HCT116 (cell line): ENCODE results near the gene RABGEF1. TPM values are rescaled to one million over a fixed set of nuclear protein-coding genes. Genes with fewer than 3 reads are reported as not detected.

Experiments
- ATAC-seq: fragments of 200-7000 bp; cut with Tn5 transposase; 2 replicates; pipeline ENCODE4 v1.9.1; 2020; ENCODE audit warnings: mild to moderate bottlenecking, moderate library complexity
- BruUV-seq: library from RNA; stranded (reverse); fragments of 400-500 nt; replicated peaks from 2 replicates; lab custom pipeline; 2021; lab: Mats Ljungman, UMichigan
- CTCF ChIA-PET: fragments of 300-600 bp; sonication (Branson Sonifier 250); formaldehyde crosslinking; loops from one replicate; lab custom pipeline; 2021; ENCODE audit warnings: antibody characterized with exemption; lab: Charles Lee
- POLR2A ChIA-PET: fragments of 300-600, 350-600 bp; sonication (Branson Sonifier 250); formaldehyde crosslinking; loops from one replicate; lab custom pipeline; 2021; ENCODE audit warnings: antibody characterized with exemption; lab: Charles Lee
- RAD21 ChIA-PET, 2 experiments: fragments of 300-600 bp; sonication (Branson Sonifier 250); formaldehyde crosslinking; loops; one replicate each; lab custom pipeline; 2023; ENCODE audit warnings: low total read pairs in 2 of 2; ENCODE audit not compliant: uncharacterized antibody in 2 of 2, unreplicated experiment in 2 of 2, low non-redundant PET in 1 of 2; lab: Charles Lee
- DNase-seq: peaks from one replicate; pipeline ENCODE4 v3.0.0-alpha.2; 2010; ENCODE audit warnings: low read depth, low spot score
- H2AFZ ChIP-seq: fragments of 200-600 bp; shearing (Covaris generic), sonication (generic); 2 replicates; pipeline ENCODE4 v1.6.1; 2017; ENCODE audit warnings: low read depth, mixed run types, mixed read lengths, antibody characterized with exemption, low read length; ENCODE audit not compliant: poor library complexity, severe bottlenecking
- H3K27ac ChIP-seq: 2 replicates; pipeline ENCODE4 v1.5.1; 2012; ENCODE audit warnings: low read depth, low read length
- H3K27me3 ChIP-seq: fragments of 200-600 bp; sonication (generic); 2 replicates; pipeline ENCODE4 v1.6.1; 2016; ENCODE audit warnings: mixed run types, low read length, mixed read lengths; ENCODE audit not compliant: insufficient read depth
- H3K36me3 ChIP-seq, 2 experiments: fragments of 200-500 bp in 1 of 2; fragments of 200-600 bp in 1 of 2; sonication (Bioruptor generic) in 1 of 2; sonication (generic) in 1 of 2; 2 replicates each; pipeline versions ENCODE4 v1.5.1 to v1.6.1; 2014 to 2016; ENCODE audit warnings: low read length in 2 of 2, inconsistent platforms in 1 of 2, mixed read lengths in 1 of 2, mixed run types in 1 of 2; ENCODE audit not compliant: insufficient read depth in 2 of 2, control insufficient read depth in 1 of 2
- H3K4me1 ChIP-seq, 2 experiments: fragments of 200-600 bp in 1 of 2; sonication (generic) in 1 of 2; 2 replicates each; pipeline versions ENCODE4 v1.5.1 to v1.6.1; 2012 to 2017; ENCODE audit warnings: low read length in 2 of 2, inconsistent platforms in 1 of 2, mild to moderate bottlenecking in 1 of 2, mixed read lengths in 1 of 2, mixed run types in 1 of 2, moderate library complexity in 1 of 2; ENCODE audit not compliant: insufficient read depth in 2 of 2, control insufficient read depth in 1 of 2
- H3K4me2 ChIP-seq: fragments of 200-600 bp; sonication (generic); 2 replicates; pipeline ENCODE4 v1.6.1; 2017; ENCODE audit warnings: mixed run types, low read length, mixed read lengths
- H3K4me3 ChIP-seq, 2 experiments: fragments of 200-600 bp in 1 of 2; sonication (generic) in 1 of 2; replicated peaks in 1 of 2; 2 replicates each; pipeline ENCODE4 v1.5.1; 2011 to 2016; ENCODE audit warnings: low read length in 2 of 2, control low read depth in 1 of 2, low read depth in 1 of 2, mild to moderate bottlenecking in 1 of 2, mixed read lengths in 1 of 2, mixed run types in 1 of 2
- H3K79me2 ChIP-seq: fragments of 200-600 bp; sonication (generic); 2 replicates; pipeline ENCODE4 v1.6.1; 2017; ENCODE audit warnings: mild to moderate bottlenecking, mixed run types, low read length, moderate library complexity, mixed read lengths; ENCODE audit not compliant: insufficient read depth
- H3K9ac ChIP-seq: fragments of 200-600 bp; sonication (generic); 2 replicates; pipeline ENCODE4 v1.6.1; 2016; ENCODE audit warnings: low read length, mixed read lengths
- H3K9me2 ChIP-seq: fragments of 200-600 bp; sonication (generic), shearing (Covaris generic); 2 replicates; pipeline ENCODE4 v1.6.1; 2017; ENCODE audit warnings: mixed run types, mild to moderate bottlenecking, moderate library complexity; ENCODE audit not compliant: insufficient read depth
- H3K9me3 ChIP-seq, 2 experiments: fragments of 200-500 bp in 1 of 2; fragments of 200-600 bp in 1 of 2; sonication (Bioruptor generic) in 1 of 2; sonication (generic) in 1 of 2; 2 replicates each; pipeline ENCODE4 v1.6.1; 2014 to 2017; ENCODE audit warnings: low read length in 2 of 2, mixed read lengths in 2 of 2, inconsistent platforms in 1 of 2, low read depth in 1 of 2, mild to moderate bottlenecking in 1 of 2, mixed run types in 1 of 2, moderate library complexity in 1 of 2; ENCODE audit not compliant: control insufficient read depth in 1 of 2, insufficient read depth in 1 of 2
- H4K20me1 ChIP-seq: fragments of 200-600 bp; sonication (generic), shearing (Covaris generic); 2 replicates; pipeline ENCODE4 v1.6.1; 2017; ENCODE audit warnings: mixed run types, mild to moderate bottlenecking, moderate library complexity; ENCODE audit not compliant: insufficient read depth
- ATF3 ChIP-seq: IDR thresholded peaks from 2 replicates; pipeline ENCODE4 v1.6.1; 2012
- CBX3 ChIP-seq: IDR thresholded peaks from 2 replicates; pipeline ENCODE4 v1.6.1; 2012; ENCODE audit warnings: low read depth
- CEBPB ChIP-seq: IDR thresholded peaks from 2 replicates; pipeline ENCODE4 v1.6.1; 2012; ENCODE audit warnings: low read depth
- CTCF ChIP-seq, 3 experiments: fragments of 200-600 bp in 1 of 3; sonication (generic) in 1 of 3; IDR thresholded peaks in 2 of 3; conservative IDR thresholded peaks in 1 of 3; 2 replicates each; pipeline ENCODE4 v1.5.1; 2012 to 2017; ENCODE audit warnings: low read depth in 2 of 3, low read length in 2 of 3, antibody characterized with exemption in 1 of 3, borderline replicate concordance in 1 of 3, control low read depth in 1 of 3, mild to moderate bottlenecking in 1 of 3, mixed read lengths in 1 of 3, mixed run types in 1 of 3, moderate library complexity in 1 of 3; ENCODE audit not compliant: insufficient read depth in 1 of 3
- EGR1 ChIP-seq: IDR thresholded peaks from 2 replicates; pipeline ENCODE4 v1.6.1; 2012; ENCODE audit warnings: low read depth
- ELF1 ChIP-seq: IDR thresholded peaks from 2 replicates; pipeline ENCODE4 v1.6.1; 2012; ENCODE audit warnings: low read depth, borderline replicate concordance
- EZH2 ChIP-seq: fragments of 200-600 bp; sonication (generic); IDR thresholded peaks from 2 replicates; pipeline ENCODE4 v1.6.1; 2017; ENCODE audit warnings: antibody characterized with exemption, mixed run types
- EZH2phosphoT487 ChIP-seq: fragments of 200-600 bp; IDR thresholded peaks from 2 replicates; pipeline ENCODE4 v1.6.1; 2018; ENCODE audit warnings: antibody characterized with exemption, borderline replicate concordance
- FOSL1 ChIP-seq: IDR thresholded peaks from 2 replicates; pipeline ENCODE4 v1.6.1; 2012; ENCODE audit warnings: low read depth
- JUND ChIP-seq: IDR thresholded peaks from 2 replicates; pipeline ENCODE4 v1.6.1; 2012
- MAX ChIP-seq: IDR thresholded peaks from 2 replicates; pipeline ENCODE4 v1.6.1; 2012
- POLR2A ChIP-seq: IDR thresholded peaks from 2 replicates; pipeline ENCODE4 v1.7.0; 2011; ENCODE audit warnings: borderline replicate concordance; ENCODE audit not compliant: insufficient read depth, insufficient read length; ENCODE audit errors: extremely low read depth
- POLR2AphosphoS5 ChIP-seq: IDR thresholded peaks from 2 replicates; pipeline ENCODE4 v1.6.1; 2011; ENCODE audit warnings: mild to moderate bottlenecking, low read depth, low read length, moderate library complexity
- RAD21 ChIP-seq: IDR thresholded peaks from 2 replicates; pipeline ENCODE4 v1.6.1; 2012; ENCODE audit warnings: low read depth, mild to moderate bottlenecking
- REST ChIP-seq: IDR thresholded peaks from 2 replicates; pipeline ENCODE4 v1.6.1; 2012; ENCODE audit warnings: low read depth
- SIN3A ChIP-seq: IDR thresholded peaks from 2 replicates; pipeline ENCODE4 v1.6.1; 2012; ENCODE audit warnings: low read depth
- SP1 ChIP-seq: IDR thresholded peaks from 2 replicates; pipeline ENCODE4 v1.6.1; 2012; ENCODE audit warnings: low read depth
- SRF ChIP-seq: IDR thresholded peaks from 2 replicates; pipeline ENCODE4 v1.6.1; 2012; ENCODE audit warnings: low read depth
- TCF7L2 ChIP-seq: IDR thresholded peaks from 2 replicates; pipeline ENCODE4 v1.7.0; 2011; ENCODE audit warnings: borderline replicate concordance, inconsistent platforms; ENCODE audit not compliant: insufficient read depth, insufficient read length; ENCODE audit errors: extremely low read depth
- YY1 ChIP-seq: IDR thresholded peaks from 2 replicates; pipeline ENCODE4 v1.6.1; 2011; ENCODE audit warnings: low read length, low read depth, moderate library complexity, mild to moderate bottlenecking; ENCODE audit not compliant: insufficient replicate concordance; ENCODE audit errors: extremely low read depth
- intact Hi-C: fragments of 100-400 bp; cut with micrococcal nuclease; formaldehyde crosslinking; loops from 2 replicates; pipeline ENCODE4 v1.10.0; 2022
- total RNA-seq: library from RNA; stranded (reverse); gene quantifications from one replicate; pipeline ENCODE4 v1.2.1, GENCODE V29; 2021; ENCODE audit not compliant: unreplicated experiment

The RABGEF1 gene
- total RNA-seq, 1 experiment from 2014 or later = 22.9 TPM

- no peak overlapping the region for H2AFZ ChIP-seq
- TF ChIP-seq EZH2 (no peak), TCF7L2 (no peak), JUND (no peak), RAD21 (no peak), SP1 (no peak), SRF (no peak), YY1 (no peak), EZH2phosphoT487 (no peak), CBX3 (no peak), CEBPB (no peak), POLR2A (no peak), MAX (no peak), SIN3A (no peak), EGR1 (no peak), CTCF (IDR thresholded peaks at IDR 0.05 in 2 of 3, conservative IDR thresholded peaks at IDR 0.05 in 1 of 3; ENCODE audit: borderline replicate concordance in 1 of 3, insufficient read depth in 1 of 3, low read depth in 2 of 3, low read length in 2 of 3) (no peak), ATF3 (no peak), POLR2AphosphoS5 (no peak), FOSL1 (no peak), ELF1 (no peak), REST (no peak)
- TF ChIP-seq, all 23 proteins: peak for 0
- RAD21 ChIA-PET = no interaction called here
- POLR2A ChIA-PET = interaction anchor here (1.0 to 1.4 kb wide), 2 partner anchors 105 to 217 kb away, joined by 4 to 5 read pairs; partner anchors contain the start of genes KCTD7 and RABGEF1
- H3K36me3 ChIP-seq = no peaks in the 10 kb centered on the region
- peak overlapping the region; percentile 50 for H3K27ac ChIP-seq
- CTCF ChIA-PET = no interaction called here
- no peak for DNase-seq
- intact Hi-C loops = loop anchor here (2.0 to 10.0 kb wide), 2 partner anchors 149 to 191 kb away; partner anchors contain the start of gene SBDS
- H3K9me3 ChIP-seq = no peaks in the 10 kb centered on the region
- ATAC-seq = no peak
- no peaks in the 10 kb centered on the region for H3K27me3 ChIP-seq
- H3K9ac ChIP-seq = peak overlapping the region; percentile 87
- TSS peak; percentile 93 for BruUV-seq
- H3K4me2 ChIP-seq = peak overlapping the region; percentile 98
- no peaks in the 10 kb centered on the region for H4K20me1 ChIP-seq
- no peaks in the 10 kb centered on the region for H3K9me2 ChIP-seq
- peaks cover 4 to 19% of the 10 kb centered on the region in 2 experiments; a peak in 2 of 4 replicates for H3K4me1 ChIP-seq
- peak overlapping the region; percentile 77 to 92 for H3K4me3 ChIP-seq
- 0 out of 2 replicates have a peak, but pooled peaks cover 5% of the 10 kb centered on the region for H3K79me2 ChIP-seq
Observed at GRCh38 chr7:66845379-66846095, 105.0 kb downstream of the RABGEF1 start.
